Endodermal cell (in vitro differentiated cells): Measurements from ENCODE around the gene BMPR1B. TPM values are rescaled to one million over a fixed set of nuclear protein-coding genes. Genes with fewer than 3 reads are reported as not detected.

ENCODE experiments used
- DNase-seq: peaks from one replicate; pipeline ENCODE4 v3.0.0-alpha.2; 2017
- H3K27ac ChIP-seq: 2 replicates; pipeline ENCODE4 v1.5.1; 2013; ENCODE audit warnings: mild to moderate bottlenecking, low read depth, low read length, moderate library complexity
- H3K27me3 ChIP-seq: 2 replicates; pipeline ENCODE4 v1.6.1; 2013; ENCODE audit warnings: mild to moderate bottlenecking, low read length, moderate library complexity; ENCODE audit not compliant: insufficient read depth, control insufficient read depth, poor library complexity, severe bottlenecking
- H3K36me3 ChIP-seq: 2 replicates; pipeline ENCODE4 v1.7.0; 2013; ENCODE audit warnings: mild to moderate bottlenecking, low read length, moderate library complexity; ENCODE audit not compliant: control insufficient read depth, insufficient read depth
- H3K4me1 ChIP-seq: one replicate; pipeline ENCODE4 v1.7.0; 2013; ENCODE audit warnings: low read length; ENCODE audit not compliant: control insufficient read depth, insufficient read depth
- H3K4me3 ChIP-seq: 2 replicates; pipeline ENCODE4 v1.5.1; 2013; ENCODE audit warnings: mild to moderate bottlenecking, low read length, moderate library complexity
- H3K9ac ChIP-seq: 2 replicates; pipeline ENCODE4 v1.6.1; 2013; ENCODE audit warnings: mild to moderate bottlenecking, low read length, moderate library complexity; ENCODE audit not compliant: poor library complexity, severe bottlenecking; ENCODE audit errors: extremely low read depth
- H3K9me3 ChIP-seq: 2 replicates; pipeline ENCODE4 v1.6.1; 2013; ENCODE audit warnings: mild to moderate bottlenecking, low read length, moderate library complexity; ENCODE audit not compliant: control insufficient read depth
- H3K27ac Mint-ChIP-seq: 2 replicates; pipeline ENCODE4 v1.8.0; 2020; ENCODE audit warnings: mixed read lengths
- H3K27me3 Mint-ChIP-seq: 2 replicates; pipeline ENCODE4 v1.8.0; 2021; ENCODE audit warnings: mild to moderate bottlenecking, mixed read lengths; ENCODE audit not compliant: insufficient read depth
- H3K36me3 Mint-ChIP-seq: 2 replicates; pipeline ENCODE4 v1.8.0; 2020; ENCODE audit warnings: low read depth, mixed read lengths
- H3K4me1 Mint-ChIP-seq: 2 replicates; pipeline ENCODE4 v1.8.0; 2020; ENCODE audit warnings: mixed read lengths
- H3K4me3 Mint-ChIP-seq: 2 replicates; pipeline ENCODE4 v1.8.0; 2020; ENCODE audit warnings: mild to moderate bottlenecking, moderate library complexity, mixed read lengths
- H3K9me3 Mint-ChIP-seq: 2 replicates; pipeline ENCODE4 v1.8.0; 2020; ENCODE audit warnings: mild to moderate bottlenecking, mixed read lengths
- CTCF ChIP-seq: fragments of 200-600 bp; sonication (generic); conservative IDR thresholded peaks from 2 replicates; pipeline ENCODE4 v1.5.0; 2021; ENCODE audit warnings: antibody characterized with exemption, mild to moderate bottlenecking
- WGBS, 2 experiments: methylation state at CpG; one replicate each; pipeline versions ENCODE4 v1.1.5 to v1.1.7; 2013; ENCODE audit warnings: missing lambda C conversion rate in 2 of 2, mixed read lengths in 1 of 2; ENCODE audit not compliant: insufficient coverage in 1 of 2, insufficient read length in 1 of 2; 5-methylcytosine and 5-hydroxymethylcytosine counted together
- total RNA-seq, 2 donors: library from RNA; stranded (reverse); fragmentation: NEBNext Ultra II Directional in 1 of 2; extraction: Animal tissue kit (Norgen Biotek cat#: 25700) in 1 of 2; gene quantifications; 2 replicates in 1 of 2; 3 replicates in 1 of 2; pipeline ENCODE4 v1.2.1, GENCODE V29; 2021

Gene BMPR1B
- total RNA-seq, 2 donors from 2014 or later = 2.8 to 3.6 TPM

- peaks cover 18% of the 10 kb centered on the region for H3K4me1 Mint-ChIP-seq
- H3K4me3 ChIP-seq = no peak overlapping the region
- H3K36me3 Mint-ChIP-seq = no peaks in the 10 kb centered on the region
- TF ChIP-seq CTCF = no peak
- no peak overlapping the region for H3K27ac ChIP-seq
- H3K4me1 ChIP-seq = no peaks in the 10 kb centered on the region
- H3K27ac Mint-ChIP-seq = no peak overlapping the region
- no peak for DNase-seq
- no peaks in the 10 kb centered on the region for H3K9me3 Mint-ChIP-seq
- H3K4me3 Mint-ChIP-seq = no peak overlapping the region
- H3K27me3 ChIP-seq = peaks cover 56% of the 10 kb centered on the region
- 87 to 100% methylated on average over 2 of the region's 2 CpGs for WGBS, 2 experiments
- H3K9ac ChIP-seq = no peak overlapping the region
- H3K27me3 Mint-ChIP-seq = peaks cover 23% of the 10 kb centered on the region
- H3K36me3 ChIP-seq = no peaks in the 10 kb centered on the region
- H3K9me3 ChIP-seq = no peaks in the 10 kb centered on the region
Observed at GRCh38 chr4:95106408-95106928, 348.7 kb downstream of the BMPR1B start.

- Mint-ChIP-seq H3K9me3 (no peaks in the 10 kb centered on the region), H3K4me1 (peaks cover 18% of the 10 kb centered on the region), H3K27me3 (peaks cover 29% of the 10 kb centered on the region), H3K36me3 (no peaks in the 10 kb centered on the region), H3K27ac (no peak overlapping the region), H3K4me3 (no peak overlapping the region)
- no peaks in the 10 kb centered on the region for H3K36me3 ChIP-seq
- no peak overlapping the region for H3K4me3 ChIP-seq
- no peak overlapping the region for H3K27ac ChIP-seq
- H3K9me3 ChIP-seq = no peaks in the 10 kb centered on the region
- H3K4me1 ChIP-seq = no peaks in the 10 kb centered on the region
- TF ChIP-seq CTCF = no peak
- no peak for DNase-seq
- H3K9ac ChIP-seq = no peak overlapping the region
- peaks cover 62% of the 10 kb centered on the region for H3K27me3 ChIP-seq
Observed at GRCh38 chr4:95107004-95107403, 349.2 kb downstream of the BMPR1B start.

- H3K4me1 Mint-ChIP-seq = peaks cover 18% of the 10 kb centered on the region
- 92 to 95% methylated on average over 3 to 4 of the region's 4 CpGs for WGBS, 2 experiments
- no peak overlapping the region for H3K27ac Mint-ChIP-seq
- DNase-seq = no peak
- H3K4me1 ChIP-seq = no peaks in the 10 kb centered on the region
- no peaks in the 10 kb centered on the region for H3K9me3 Mint-ChIP-seq
- TF ChIP-seq CTCF = no peak
- no peaks in the 10 kb centered on the region for H3K36me3 Mint-ChIP-seq
- H3K27me3 ChIP-seq = peaks cover 68% of the 10 kb centered on the region
- H3K9me3 ChIP-seq = no peaks in the 10 kb centered on the region
- no peak overlapping the region for H3K9ac ChIP-seq
- H3K27ac ChIP-seq = no peak overlapping the region
- H3K36me3 ChIP-seq = no peaks in the 10 kb centered on the region
- H3K4me3 ChIP-seq = no peak overlapping the region
- H3K4me3 Mint-ChIP-seq = no peak overlapping the region
- peaks cover 30% of the 10 kb centered on the region for H3K27me3 Mint-ChIP-seq
Observed at GRCh38 chr4:95107635-95108034, 349.9 kb downstream of the BMPR1B start.
